AG04449 (cell line): ENCODE data around the gene SORL1-AS1.

Experiments used
- CTCF ChIA-PET: fragments of 350-600 bp; formaldehyde crosslinking; extraction: SDS; loops from one replicate; lab custom pipeline; 2021; ENCODE audit warnings: antibody characterized with exemption; lab: Yijun Ruan, JAX
- POLR2A ChIA-PET: fragments of 400-600, 350-600 bp; formaldehyde crosslinking; extraction: SDS; loops from one replicate; lab custom pipeline; 2020; ENCODE audit warnings: antibody characterized with exemption, inconsistent platforms; lab: Yijun Ruan, JAX
- DNase-seq: peaks from one replicate; pipeline ENCODE4 v3.0.0-alpha.2; 2010; ENCODE audit warnings: low read depth, low spot score
- H3K4me3 ChIP-seq: 2 replicates; pipeline ENCODE4 v1.5.1; 2011; ENCODE audit warnings: low read depth, mild to moderate bottlenecking, control low read depth, low read length
- TF ChIP-seq, protein P1 (sequence below): IDR thresholded peaks from one replicate; pipeline ENCODE4 v1.5.1; 2011; ENCODE audit warnings: mild to moderate bottlenecking, moderate library complexity, low read length, control low read depth, inconsistent platforms; ENCODE audit not compliant: insufficient read depth; ENCODE audit errors: missing control alignments

Gene SORL1-AS1

DNA sequence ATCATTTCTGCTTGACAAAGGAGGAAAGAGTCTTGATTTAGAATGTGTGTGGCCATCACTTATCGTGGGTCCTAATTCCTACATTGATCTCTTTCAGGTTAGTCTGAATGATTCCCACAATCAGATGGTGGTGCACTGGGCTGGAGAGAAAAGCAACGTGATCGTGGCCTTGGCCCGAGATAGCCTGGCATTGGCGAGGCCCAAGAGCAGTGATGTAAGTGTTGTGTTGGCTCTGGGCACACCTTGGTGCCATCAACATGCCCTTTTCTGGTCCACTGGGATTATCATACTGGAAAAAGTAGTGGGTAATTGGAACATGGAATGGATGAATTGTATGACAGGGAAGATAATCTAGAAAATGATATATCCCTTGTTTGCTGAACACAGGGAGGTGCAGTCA lies 17.1 kb upstream of the SORL1-AS1 start:
- ChIA-PET CTCF (interaction anchor here (1.0 kb wide), 1 partner anchor 12 kb away, joined by 3 read pairs; no protein-coding TSS in a partner anchor), POLR2A (no interaction called here)

DNA sequence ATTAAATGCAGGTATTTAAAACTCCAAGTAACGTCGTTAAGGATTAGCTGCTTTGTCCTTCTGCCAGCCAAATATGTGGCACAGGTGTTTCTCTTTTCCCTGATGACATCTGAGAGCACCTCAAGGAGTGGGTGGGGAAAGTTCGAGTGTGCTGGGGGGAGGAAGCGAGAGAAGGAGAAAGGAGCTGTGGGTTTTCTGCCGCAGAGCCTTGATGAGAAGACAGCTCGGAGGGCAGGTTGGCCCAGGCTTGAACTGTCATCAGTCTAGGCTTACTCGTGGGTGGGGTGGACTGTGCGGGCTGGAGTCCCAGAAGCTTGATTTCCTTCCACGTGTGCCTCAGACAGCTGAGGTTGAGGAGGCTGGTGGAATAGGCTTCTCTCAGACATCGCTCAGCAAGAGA lies 15.2 kb upstream of the SORL1-AS1 start:
- DNase-seq = no peak
- CTCF ChIA-PET = interaction anchor here (1.1 to 2.0 kb wide), 3 partner anchors 11 to 20 kb away, joined by 4 to 9 read pairs (median 5); partner anchors contain the start of gene SORL1-AS1
- no peak overlapping the region for H3K4me3 ChIP-seq
- TF ChIP-seq, protein P1, sequence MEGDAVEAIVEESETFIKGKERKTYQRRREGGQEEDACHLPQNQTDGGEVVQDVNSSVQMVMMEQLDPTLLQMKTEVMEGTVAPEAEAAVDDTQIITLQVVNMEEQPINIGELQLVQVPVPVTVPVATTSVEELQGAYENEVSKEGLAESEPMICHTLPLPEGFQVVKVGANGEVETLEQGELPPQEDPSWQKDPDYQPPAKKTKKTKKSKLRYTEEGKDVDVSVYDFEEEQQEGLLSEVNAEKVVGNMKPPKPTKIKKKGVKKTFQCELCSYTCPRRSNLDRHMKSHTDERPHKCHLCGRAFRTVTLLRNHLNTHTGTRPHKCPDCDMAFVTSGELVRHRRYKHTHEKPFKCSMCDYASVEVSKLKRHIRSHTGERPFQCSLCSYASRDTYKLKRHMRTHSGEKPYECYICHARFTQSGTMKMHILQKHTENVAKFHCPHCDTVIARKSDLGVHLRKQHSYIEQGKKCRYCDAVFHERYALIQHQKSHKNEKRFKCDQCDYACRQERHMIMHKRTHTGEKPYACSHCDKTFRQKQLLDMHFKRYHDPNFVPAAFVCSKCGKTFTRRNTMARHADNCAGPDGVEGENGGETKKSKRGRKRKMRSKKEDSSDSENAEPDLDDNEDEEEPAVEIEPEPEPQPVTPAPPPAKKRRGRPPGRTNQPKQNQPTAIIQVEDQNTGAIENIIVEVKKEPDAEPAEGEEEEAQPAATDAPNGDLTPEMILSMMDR = no peak
- POLR2A ChIA-PET = no interaction called here

More for the DNA sequence above, 17.1 kb upstream of the SORL1-AS1 start:
- H3K4me3 ChIP-seq = no peak overlapping the region
- DNase-seq = no peak
- TF ChIP-seq, protein P1 = no peak

DNA sequence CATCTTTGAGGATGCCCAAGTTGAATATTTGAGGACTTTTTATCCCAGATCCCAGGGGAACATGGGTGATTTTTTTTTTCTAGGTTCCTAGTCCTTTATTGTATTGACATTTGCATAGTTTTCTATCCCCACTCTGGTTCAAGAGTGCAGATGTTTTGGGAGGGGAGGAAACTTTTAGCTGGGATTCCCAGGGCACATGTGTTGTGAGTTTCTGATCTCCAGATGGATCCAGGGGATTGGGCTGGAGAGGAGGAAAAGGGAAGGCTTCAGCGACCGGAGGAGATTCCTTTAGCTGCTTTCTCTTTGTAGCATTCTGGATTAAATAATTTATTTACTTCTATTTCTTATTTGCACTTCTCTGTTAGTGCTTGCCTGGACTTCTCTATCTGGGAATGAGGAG lies 14.7 kb upstream of the SORL1-AS1 start:
- no peak overlapping the region for H3K4me3 ChIP-seq
- ChIA-PET POLR2A (no interaction called here), CTCF (interaction anchor here (1.1 to 2.0 kb wide), 4 partner anchors 10 to 66 kb away, joined by 3 to 9 read pairs (median 4); partner anchors contain the start of gene SORL1-AS1)
- DNase-seq = no peak
- TF ChIP-seq, protein P1 = no peak

DNA sequence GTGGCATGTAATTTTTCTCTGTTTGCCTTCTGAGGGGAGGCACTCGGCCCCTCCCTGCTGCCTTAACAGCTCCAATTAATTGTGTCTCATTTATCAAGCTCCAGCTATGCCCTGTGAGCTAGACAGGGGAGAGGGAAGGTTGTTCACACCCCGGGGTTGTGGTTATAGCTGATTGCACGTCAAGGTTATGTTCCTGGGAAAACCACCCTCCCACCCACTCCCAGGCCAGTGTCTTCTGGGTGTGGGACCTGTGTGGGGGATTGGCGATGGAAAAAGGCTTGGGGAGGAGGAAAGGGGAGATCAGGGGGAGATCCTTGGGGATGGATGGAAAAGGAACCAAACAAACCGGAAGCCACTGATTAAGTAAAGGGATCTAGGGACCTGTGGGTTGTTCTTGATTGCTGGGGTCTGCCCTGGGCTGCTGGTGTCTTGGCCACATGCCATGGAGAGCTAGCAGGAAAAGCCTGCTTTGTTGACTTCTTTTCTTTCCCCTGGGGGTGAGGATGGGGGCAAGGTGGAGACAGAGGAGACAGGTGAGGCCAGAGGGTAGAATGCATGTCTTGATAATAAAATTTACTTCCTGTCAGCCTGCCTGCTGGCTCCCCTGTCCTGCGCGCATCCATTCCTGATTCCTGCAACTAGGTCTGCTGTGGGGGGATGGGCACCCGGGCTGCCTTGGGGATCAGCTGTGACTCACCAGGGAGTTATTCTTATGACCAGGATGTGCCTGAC lies 13.5 kb upstream of the SORL1-AS1 start:
- ChIA-PET CTCF (interaction anchor here (0.9 to 2.0 kb wide), 5 partner anchors 9 to 67 kb away, joined by 3 to 9 read pairs (median 3); no protein-coding TSS in a partner anchor), POLR2A (interaction anchor here (0.7 to 1.0 kb wide), 3 partner anchors 164 to 194 kb away, joined by 3 read pairs; no protein-coding TSS in a partner anchor)
- no peak overlapping the region for H3K4me3 ChIP-seq

DNA sequence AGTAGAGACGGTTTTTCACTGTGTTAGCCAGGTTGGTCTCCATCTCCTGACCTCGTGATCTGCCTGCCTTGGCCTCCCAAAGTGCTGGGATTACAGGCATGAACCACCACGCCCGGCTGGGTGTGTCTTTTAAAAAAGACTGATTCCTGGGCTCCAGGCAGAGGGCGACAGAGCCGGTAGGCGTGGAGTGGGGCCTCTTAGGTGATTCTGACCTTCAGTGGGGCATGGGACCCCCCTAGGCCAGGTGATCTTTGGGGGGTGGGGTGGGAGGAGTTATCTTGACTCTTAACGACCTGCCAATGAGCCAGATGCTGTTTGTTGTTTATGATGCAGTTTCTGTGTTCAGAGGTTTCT lies 12.9 kb upstream of the SORL1-AS1 start:
- ChIA-PET CTCF (interaction anchor here (1.0 to 1.8 kb wide), 2 partner anchors 10 to 68 kb away, joined by 3 to 5 read pairs; no protein-coding TSS in a partner anchor), POLR2A (no interaction called here)
- DNase-seq = no peak
- TF ChIP-seq, protein P1 = no peak
- no peak overlapping the region for H3K4me3 ChIP-seq

More for the DNA sequence above, 13.5 kb upstream of the SORL1-AS1 start:
- peak; percentile 69 for DNase-seq
- TF ChIP-seq, protein P1 = no peak

DNA sequence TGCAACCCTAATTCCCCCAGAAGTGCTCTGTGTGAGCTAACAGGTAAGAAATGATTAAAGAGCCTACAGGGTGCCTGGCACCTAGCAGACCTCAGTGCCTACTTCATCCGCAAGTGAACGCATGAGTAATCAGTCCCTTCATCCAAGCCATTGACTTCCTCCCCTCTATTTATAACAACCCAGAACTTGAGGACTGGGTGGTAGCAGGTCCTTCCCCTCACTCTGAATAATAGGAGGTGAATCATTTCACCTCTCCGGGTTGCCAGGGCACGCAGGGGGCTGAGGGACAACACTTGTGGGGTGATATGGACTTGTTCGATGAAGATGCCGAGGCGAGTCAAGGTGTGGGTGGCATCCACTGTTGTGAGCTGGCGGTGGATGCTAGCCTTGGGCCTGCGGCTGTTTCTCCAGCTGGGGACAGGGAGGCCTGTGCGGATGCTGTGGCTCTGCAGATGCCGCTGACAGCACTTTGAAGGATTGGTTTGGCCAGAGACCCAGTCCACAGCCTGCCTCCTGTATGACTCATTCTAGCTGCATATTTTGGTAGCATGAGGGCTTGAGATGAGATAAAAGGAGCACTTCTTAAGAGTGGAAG lies 11.7 kb upstream of the SORL1-AS1 start:
- ChIA-PET CTCF (interaction anchor here (0.8 to 1.8 kb wide), 4 partner anchors 10 to 69 kb away, joined by 3 to 6 read pairs (median 4); partner anchors contain the start of gene SORL1-AS1), POLR2A (interaction anchor here (1.1 kb wide), 1 partner anchor 17 kb away, joined by 3 read pairs; no protein-coding TSS in a partner anchor)
- DNase-seq = peak; percentile 59
- H3K4me3 ChIP-seq = no peak overlapping the region
- TF ChIP-seq, protein P1 = no peak
